GM23338 (cell line): Measurements from ENCODE around the gene NHEJ1.

ENCODE experiments used
- CTCF ChIP-seq, 2 experiments: fragments of 200-600 bp in 1 of 2; sonication (generic) in 1 of 2; conservative IDR thresholded peaks; 2 replicates each; pipeline versions ENCODE4 v1.5.1 to v1.6.1; 2016 to 2017; ENCODE audit warnings: antibody characterized with exemption in 2 of 2, low read depth in 2 of 2, mild to moderate bottlenecking in 2 of 2, moderate library complexity in 1 of 2
- EZH2 ChIP-seq: fragments of 200-600 bp; sonication (generic); IDR thresholded peaks from one replicate; pipeline ENCODE4 v1.8.0; 2017; ENCODE audit warnings: antibody characterized with exemption, mild to moderate bottlenecking, low read depth; ENCODE audit not compliant: unreplicated experiment
- EZH2phosphoT487 ChIP-seq: fragments of 200-600 bp; sonication (generic); IDR thresholded peaks from one replicate; pipeline ENCODE4 v1.8.1; 2018; ENCODE audit warnings: antibody characterized with exemption; ENCODE audit not compliant: unreplicated experiment
- POLR2AphosphoS5 ChIP-seq: IDR thresholded peaks from 2 replicates; pipeline ENCODE4 v1.6.1; 2016; ENCODE audit warnings: antibody characterized with exemption, low read depth
- ZNF114 ChIP-seq: fragments of 250-450 bp; sonication (Bioruptor Pico); IDR thresholded peaks from 2 replicates; pipeline ENCODE4 v1.5.0; 2020; ENCODE audit warnings: mild to moderate bottlenecking, moderate library complexity

- TF ChIP-seq CTCF (conservative IDR thresholded peaks at IDR 0.05; ENCODE audit: low read depth in 2 of 2) (no peak), EZH2phosphoT487 (no peak), EZH2 (no peak), ZNF114 (CRISPR knock-in tag) (no peak), POLR2AphosphoS5 (no peak)
These were observed 114.6 kb downstream of the NHEJ1 start for GRCh38 chr2:219045937-219046550.
